Germinal center (tissue), 1 donor: ENCODE measurements around the gene RIC1.
"Not testable (repeated sequence)": the region's sequence is repeated elsewhere in the genome, so short reads cannot be mapped to it uniquely, and the experiment has no call there.

Source experiments
- DNase-seq: peaks from one replicate; pipeline ENCODE4 v3.0.0; 2012; ENCODE audit warnings: mixed read lengths, low spot score

The RIC1 gene

GRCh38 chr9:5787759-5788302, 158.9 kb downstream of the RIC1 start:
- no peak for DNase-seq

- DNase-seq: no peak
Observed at GRCh38 chr9:5789489-5789888, 160.6 kb downstream of the RIC1 start.

- DNase-seq: no peak
Observed at GRCh38 chr9:5790923-5791322, 162.0 kb downstream of the RIC1 start.

- no peak for DNase-seq
Observed at GRCh38 chr9:5791870-5792269, 163.0 kb downstream of the RIC1 start.

GRCh38 chr9:5793812-5794211, 164.9 kb downstream of the RIC1 start:
- DNase-seq: no peak

GRCh38 chr9:5796298-5796697, 167.4 kb downstream of the RIC1 start:
- no peak for DNase-seq

- DNase-seq: no peak
Observed at GRCh38 chr9:5798581-5798980, 169.7 kb downstream of the RIC1 start.

GRCh38 chr9:5799314-5799713, 170.4 kb downstream of the RIC1 start:
- no peak for DNase-seq

- not testable (repeated sequence) for DNase-seq
Observed at GRCh38 chr9:5800378-5800777, 171.5 kb downstream of the RIC1 start.

- no peak for DNase-seq
Observed at GRCh38 chr9:5800969-5801738, 172.2 kb downstream of the RIC1 start.

GRCh38 chr9:5801739-5802113, 172.8 kb downstream of the RIC1 start:
- no peak for DNase-seq

- no peak for DNase-seq
Observed at GRCh38 chr9:5805478-5805877, 176.6 kb downstream of the RIC1 start.

- no peak for DNase-seq
Observed at GRCh38 chr9:5811751-5812150, 182.8 kb downstream of the RIC1 start.

- DNase-seq: no peak
Observed at GRCh38 chr9:5813824-5814223, 184.9 kb downstream of the RIC1 start.

GRCh38 chr9:5815461-5815860, 186.6 kb downstream of the RIC1 start:
- DNase-seq: no peak

GRCh38 chr9:5817862-5818261, 189.0 kb downstream of the RIC1 start:
- DNase-seq: no peak

- DNase-seq: no peak
Observed at GRCh38 chr9:5818424-5819142, 189.7 kb downstream of the RIC1 start.

GRCh38 chr9:5819174-5819573, 190.3 kb downstream of the RIC1 start:
- no peak for DNase-seq

GRCh38 chr9:5820425-5820824, 191.5 kb downstream of the RIC1 start:
- DNase-seq: no peak

GRCh38 chr9:5825223-5825622, 196.3 kb downstream of the RIC1 start:
- no peak for DNase-seq
